ENCODE measurements around the gene OR13C3. TPM values are rescaled to one million over a fixed set of nuclear protein-coding genes. Genes with fewer than 3 reads are reported as not detected.
A peak's percentile ranks its signal among the peaks of the same experiment; 100 is the strongest.

The OR13C3 gene
- polyA plus RNA-seq, 1 donor from 2014 or later, result not detected

- no peaks in the 10 kb centered on the region for H3K36me3 ChIP-seq (ENCODE audit: insufficient read depth, low read length)
- H3K9ac ChIP-seq (ENCODE audit: low read length), result no peak overlapping the region
- no peaks in the 10 kb centered on the region for H3K9me2 ChIP-seq (ENCODE audit: insufficient read depth, low read length)
- no peak overlapping the region for H2AFZ ChIP-seq (ENCODE audit: low read depth, low read length)
- H3K4me3 ChIP-seq (ENCODE audit: low read length), result no peak overlapping the region
- H3K27ac ChIP-seq (ENCODE audit: low read length), result no peak overlapping the region
- no peaks in the 10 kb centered on the region for H3K9me3 ChIP-seq (ENCODE audit: low read length)
- H3K79me2 ChIP-seq (replicated peaks; ENCODE audit: insufficient read depth, low read length), result no peaks in the 10 kb centered on the region
- H3F3A ChIP-seq (ENCODE audit: insufficient read depth, low read length, poor library complexity, severe bottlenecking), result no peaks in the 10 kb centered on the region
- no peak overlapping the region for H3K4me2 ChIP-seq (ENCODE audit: low read length)
- no peaks in the 10 kb centered on the region for H3K27me3 ChIP-seq (ENCODE audit: insufficient read depth, low read depth, low read length)
- H4K20me1 ChIP-seq (ENCODE audit: insufficient read depth), result no peaks in the 10 kb centered on the region
- TF ChIP-seq SMC3 (conservative IDR thresholded peaks at IDR 0.05; ENCODE audit: poor library complexity) (no peak), EP300 (conservative IDR thresholded peaks at IDR 0.05; ENCODE audit: poor library complexity, severe bottlenecking) (no peak), EZH2 (IDR thresholded peaks at IDR 0.05; ENCODE audit: borderline replicate concordance, insufficient read depth, low read length, poor library complexity, severe bottlenecking) (no peak), POLR2AphosphoS5 (IDR thresholded peaks at IDR 0.05) (no peak), REST (IDR thresholded peaks at IDR 0.05; ENCODE audit: borderline replicate concordance) (no peak), RAD21 (conservative IDR thresholded peaks at IDR 0.05) (no peak), TAF1 (IDR thresholded peaks at IDR 0.05; ENCODE audit: low read depth) (no peak), MXI1 (conservative IDR thresholded peaks at IDR 0.05; ENCODE audit: poor library complexity, severe bottlenecking) (no peak)
- TF ChIP-seq, protein P1, sequence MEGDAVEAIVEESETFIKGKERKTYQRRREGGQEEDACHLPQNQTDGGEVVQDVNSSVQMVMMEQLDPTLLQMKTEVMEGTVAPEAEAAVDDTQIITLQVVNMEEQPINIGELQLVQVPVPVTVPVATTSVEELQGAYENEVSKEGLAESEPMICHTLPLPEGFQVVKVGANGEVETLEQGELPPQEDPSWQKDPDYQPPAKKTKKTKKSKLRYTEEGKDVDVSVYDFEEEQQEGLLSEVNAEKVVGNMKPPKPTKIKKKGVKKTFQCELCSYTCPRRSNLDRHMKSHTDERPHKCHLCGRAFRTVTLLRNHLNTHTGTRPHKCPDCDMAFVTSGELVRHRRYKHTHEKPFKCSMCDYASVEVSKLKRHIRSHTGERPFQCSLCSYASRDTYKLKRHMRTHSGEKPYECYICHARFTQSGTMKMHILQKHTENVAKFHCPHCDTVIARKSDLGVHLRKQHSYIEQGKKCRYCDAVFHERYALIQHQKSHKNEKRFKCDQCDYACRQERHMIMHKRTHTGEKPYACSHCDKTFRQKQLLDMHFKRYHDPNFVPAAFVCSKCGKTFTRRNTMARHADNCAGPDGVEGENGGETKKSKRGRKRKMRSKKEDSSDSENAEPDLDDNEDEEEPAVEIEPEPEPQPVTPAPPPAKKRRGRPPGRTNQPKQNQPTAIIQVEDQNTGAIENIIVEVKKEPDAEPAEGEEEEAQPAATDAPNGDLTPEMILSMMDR (IDR thresholded peaks at IDR 0.05; ENCODE audit: poor library complexity, severe bottlenecking), result no peak
These were observed 33.2 kb downstream of the OR13C3 start for GRCh38 chr9:104503440-104503839.

GRCh38 chr9:104494808-104495207, 41.8 kb downstream of the OR13C3 start:
- Histone ChIP-seq H3K4me2 (ENCODE audit: low read length) (no peak overlapping the region), H2AFZ (ENCODE audit: low read depth, low read length) (no peak overlapping the region), H3K27ac (ENCODE audit: low read length) (no peak overlapping the region), H4K20me1 (ENCODE audit: insufficient read depth) (no peaks in the 10 kb centered on the region), H3K9ac (ENCODE audit: low read length) (no peak overlapping the region), H3K9me2 (ENCODE audit: insufficient read depth, low read length) (no peaks in the 10 kb centered on the region), H3K79me2 (replicated peaks; ENCODE audit: insufficient read depth, low read length) (no peaks in the 10 kb centered on the region), H3K36me3 (ENCODE audit: insufficient read depth, low read length) (no peaks in the 10 kb centered on the region), H3K4me3 (ENCODE audit: low read length) (no peak overlapping the region), H3K27me3 (ENCODE audit: insufficient read depth, low read depth, low read length) (no peaks in the 10 kb centered on the region), H3F3A (ENCODE audit: insufficient read depth, low read length, poor library complexity, severe bottlenecking) (no peaks in the 10 kb centered on the region), H3K9me3 (ENCODE audit: low read length) (no peaks in the 10 kb centered on the region)
- TF ChIP-seq, protein P1 (IDR thresholded peaks at IDR 0.05; ENCODE audit: poor library complexity, severe bottlenecking), result peak; percentile 66
- peak; percentile 78 for TF ChIP-seq RAD21 (conservative IDR thresholded peaks at IDR 0.05)
- TF ChIP-seq SMC3 (conservative IDR thresholded peaks at IDR 0.05; ENCODE audit: poor library complexity), result peak; percentile 74
- no peak for TF ChIP-seq MXI1 (conservative IDR thresholded peaks at IDR 0.05; ENCODE audit: poor library complexity, severe bottlenecking)
- TF ChIP-seq REST (IDR thresholded peaks at IDR 0.05; ENCODE audit: borderline replicate concordance), result no peak
